ENCODE measurements around the gene SULF2. TPM values are rescaled to one million over a fixed set of nuclear protein-coding genes. Genes with fewer than 3 reads are reported as not detected.

Gene SULF2
- total and polyA plus RNA-seq, 2 of the 13 experiments (the other 11 are each of a cell fraction or from before 2014, with no cell fraction given): 7.2 to 50.9 TPM

GRCh38 chr20:47620808-47621805, 164.2 kb downstream of the SULF2 start (continued):
- TF ChIP-seq REST (IDR thresholded peaks at IDR 0.05; ENCODE audit: borderline replicate concordance in 1 of 2, low read depth in 1 of 2, low read length in 2 of 2) (no peak), ZNF362 (CRISPR knock-in tag; IDR thresholded peaks at IDR 0.05; ENCODE audit: borderline replicate concordance) (no peak), SATB2 (CRISPR knock-in tag; IDR thresholded peaks at IDR 0.05) (no peak), ZNF570 (CRISPR knock-in tag; IDR thresholded peaks at IDR 0.05; ENCODE audit: borderline replicate concordance) (no peak), ZNF619 (CRISPR knock-in tag; IDR thresholded peaks at IDR 0.05) (no peak), EEA1 (CRISPR knock-in tag; IDR thresholded peaks at IDR 0.05; ENCODE audit: borderline replicate concordance) (no peak), ATM (IDR thresholded peaks at IDR 0.05; ENCODE audit: borderline replicate concordance) (no peak), XRCC5 (optimal IDR thresholded peaks at IDR 0.05; ENCODE audit: low read length) (no peak), ELF4 (CRISPR knock-in tag; IDR thresholded peaks at IDR 0.05; ENCODE audit: borderline replicate concordance) (0 out of 2 replicates have a peak, but pooled peaks have one; percentile 9), SSRP1 (CRISPR knock-in tag; IDR thresholded peaks at IDR 0.05) (no peak), CEBPB (IDR thresholded peaks at IDR 0.05; ENCODE audit: borderline replicate concordance, low read depth, low read length) (no peak), RCOR2 (CRISPR knock-in tag; IDR thresholded peaks at IDR 0.05) (no peak), RAD21 (CRISPR knock-in tag; IDR thresholded peaks at IDR 0.05) (peak; percentile 79), NRL (CRISPR knock-in tag; IDR thresholded peaks at IDR 0.05; ENCODE audit: borderline replicate concordance) (no peak), MED1 (CRISPR knock-in tag; IDR thresholded peaks at IDR 0.05) (no peak), ESRRA (CRISPR knock-in tag; IDR thresholded peaks at IDR 0.05; ENCODE audit: low read depth) (no peak), KLF15 (CRISPR knock-in tag; IDR thresholded peaks at IDR 0.05; ENCODE audit: borderline replicate concordance) (no peak), ATF4 (CRISPR knock-in tag; IDR thresholded peaks at IDR 0.05) (0 out of 4 replicates have a peak, but pooled peaks of 1 of the 2 experiments have one; percentile 6), ZNF615 (CRISPR knock-in tag; IDR thresholded peaks at IDR 0.05; ENCODE audit: borderline replicate concordance) (no peak), MIXL1 (CRISPR knock-in tag; IDR thresholded peaks at IDR 0.05) (no peak), CSRNP2 (CRISPR knock-in tag; conservative IDR thresholded peaks at IDR 0.05; ENCODE audit: low read depth) (no peak), FOSL1 (CRISPR knock-in tag; IDR thresholded peaks at IDR 0.05; ENCODE audit: borderline replicate concordance) (no peak)

Data from HepG2 (cell line).